GM23248 (cell line): Measurements from ENCODE around the gene DCAF16. TPM values are rescaled to one million over a fixed set of nuclear protein-coding genes. Genes with fewer than 3 reads are reported as not detected.

Experiments used
- DNase-seq: peaks from one replicate; pipeline ENCODE4 v3.0.0-alpha.2; 2015
- H2AFZ ChIP-seq: fragments of 200-600 bp; sonication (generic); 2 replicates; pipeline ENCODE4 v1.6.1; 2016; ENCODE audit warnings: antibody characterized with exemption
- H3F3A ChIP-seq: fragments of 200-600 bp; sonication (generic); 2 replicates; pipeline ENCODE4 v1.6.1; 2016; ENCODE audit warnings: mild to moderate bottlenecking, antibody characterized with exemption, mixed run types; ENCODE audit not compliant: insufficient read depth
- H3K27ac ChIP-seq: fragments of 200-600 bp; sonication (generic); 2 replicates; pipeline ENCODE4 v1.5.1; 2016; ENCODE audit warnings: mild to moderate bottlenecking
- H3K27me3 ChIP-seq: fragments of 200-600 bp; sonication (generic); replicated peaks from 2 replicates; pipeline ENCODE4 v1.6.1; 2016; ENCODE audit warnings: mild to moderate bottlenecking; ENCODE audit not compliant: insufficient read depth
- H3K36me3 ChIP-seq: fragments of 200-600 bp; sonication (generic); 2 replicates; pipeline ENCODE4 v1.6.1; 2016; ENCODE audit warnings: low read depth, mild to moderate bottlenecking
- H3K4me1 ChIP-seq: fragments of 200-600 bp; sonication (generic); 2 replicates; pipeline ENCODE4 v1.6.1; 2016; ENCODE audit warnings: mild to moderate bottlenecking; ENCODE audit not compliant: insufficient read depth
- H3K4me2 ChIP-seq: fragments of 200-600 bp; sonication (generic); one replicate; pipeline ENCODE4 v1.6.1; 2016; ENCODE audit warnings: mild to moderate bottlenecking; ENCODE audit not compliant: unreplicated experiment
- H3K4me3 ChIP-seq: fragments of 200-600 bp; sonication (generic); 2 replicates; pipeline ENCODE4 v1.5.1; 2016; ENCODE audit warnings: mild to moderate bottlenecking
- H3K79me2 ChIP-seq: fragments of 200-600 bp; sonication (generic); 2 replicates; pipeline ENCODE4 v1.6.1; 2016; ENCODE audit warnings: mild to moderate bottlenecking; ENCODE audit not compliant: insufficient read depth
- H3K9ac ChIP-seq: fragments of 200-600 bp; sonication (generic); 2 replicates; pipeline ENCODE4 v1.6.1; 2016; ENCODE audit warnings: mild to moderate bottlenecking
- H3K9me2 ChIP-seq: fragments of 200-600 bp; sonication (generic); 2 replicates; pipeline ENCODE4 v1.6.1; 2016; ENCODE audit warnings: mixed run types, mild to moderate bottlenecking, moderate library complexity; ENCODE audit not compliant: insufficient read depth
- H3K9me3 ChIP-seq: fragments of 200-600 bp; sonication (generic); one replicate; pipeline ENCODE4 v1.6.1; 2017; ENCODE audit warnings: low read depth
- H4K20me1 ChIP-seq: fragments of 200-600 bp; sonication (generic); 2 replicates; pipeline ENCODE4 v1.6.0; 2016; ENCODE audit not compliant: insufficient read depth
- EZH2 ChIP-seq: fragments of 200-600 bp; sonication (generic); IDR thresholded peaks from 2 replicates; pipeline ENCODE4 v1.6.1; 2018; ENCODE audit warnings: antibody characterized with exemption, mild to moderate bottlenecking; ENCODE audit not compliant: insufficient read depth, poor library complexity, severe bottlenecking
- EZH2phosphoT487 ChIP-seq: fragments of 200-600 bp; sonication (generic); IDR thresholded peaks from 2 replicates; pipeline ENCODE4 v1.6.1; 2018; ENCODE audit warnings: antibody characterized with exemption, moderate library complexity, mild to moderate bottlenecking, low read depth; ENCODE audit not compliant: insufficient read depth
- WGBS, 2 experiments: methylation state at CpG; one replicate each; pipeline ENCODE4 v1.1.6; 2015 to 2017; ENCODE audit warnings: low lambda C conversion rate in 2 of 2, low coverage in 1 of 2; ENCODE audit errors: missing lambda C conversion rate in 2 of 2; 5-methylcytosine and 5-hydroxymethylcytosine counted together
- in situ Hi-C: fragments of 300-500 bp; cut with MboI; formaldehyde crosslinking; loops from 2 replicates; pipeline ENCODE4 v1.15.0; 2020
- polyA plus RNA-seq: library from polyadenylated mRNA; unstranded; fragments of >200 nt; fragmentation: Nextera tagmentation; extraction: Ambion mirVana; gene quantifications from 2 replicates; pipeline ENCODE4 v1.2.1, GENCODE V29; 2016
- total RNA-seq: library from RNA; depleted of rRNA; stranded (reverse); fragments of >200 nt; shearing (Covaris generic); gene quantifications from 2 replicates; pipeline ENCODE4 v1.2.3, GENCODE V29; 2014

DCAF16 gene
- total and polyA plus RNA-seq, 2 experiments from 2014 or later, result 11.8 to 24.4 TPM

GRCh38 chr4:17814140-17814539, 3.6 kb upstream of the DCAF16 start:
- in situ Hi-C loops, result loop anchor here (25.0 kb wide), 1 partner anchor 252 kb away; no protein-coding TSS in a partner anchor
- 82 to 83% methylated on average over 3 of the region's 3 CpGs for WGBS, 2 experiments
- peaks cover 32% of the 10 kb centered on the region for H3K4me1 ChIP-seq
- peak overlapping the region; percentile 22; the same call in 1 of the 2 replicates for H3K4me3 ChIP-seq
- H4K20me1 ChIP-seq, result no peaks in the 10 kb centered on the region; the same call in 1 of the 2 replicates
- H3K4me2 ChIP-seq, result peak overlapping the region; percentile 97
- no peaks in the 10 kb centered on the region for H3K9me2 ChIP-seq
- peaks cover 11% of the 10 kb centered on the region; the same call in 1 of the 2 replicates for H3F3A ChIP-seq
- H3K9me3 ChIP-seq, result no peaks in the 10 kb centered on the region
- H3K9ac ChIP-seq, result peak overlapping the region; percentile 84; the same call in 1 of the 2 replicates
- peak; percentile 62 for DNase-seq
- H3K27me3 ChIP-seq, result no peaks in the 10 kb centered on the region
- peaks cover 5% of the 10 kb centered on the region; the same call in 1 of the 2 replicates for H3K36me3 ChIP-seq
- peaks cover 93% of the 10 kb centered on the region for H3K79me2 ChIP-seq
- TF ChIP-seq EZH2 (no peak), EZH2phosphoT487 (no peak)
- peak overlapping the region; percentile 95 for H2AFZ ChIP-seq
- H3K27ac ChIP-seq, result peak overlapping the region; percentile 28

- DNase-seq, result peak; percentile 39
- Histone ChIP-seq H3K27ac (0 out of 2 replicates have a peak overlapping the region, but pooled peaks have one; percentile 29), H3K27me3 (no peaks in the 10 kb centered on the region), H3K9me2 (no peaks in the 10 kb centered on the region), H2AFZ (peak overlapping the region; percentile 95), H3F3A (peaks cover 12% of the 10 kb centered on the region; the same call in 1 of the 2 replicates), H3K79me2 (peaks cover 93% of the 10 kb centered on the region), H3K4me2 (peak overlapping the region; percentile 97), H3K4me1 (peaks cover 45% of the 10 kb centered on the region), H3K36me3 (peaks cover 4% of the 10 kb centered on the region; the same call in 1 of the 2 replicates), H3K9me3 (no peaks in the 10 kb centered on the region), H3K4me3 (peak overlapping the region; percentile 97), H4K20me1 (no peaks in the 10 kb centered on the region; the same call in 1 of the 2 replicates), H3K9ac (peak overlapping the region; percentile 84)
- WGBS, 2 experiments, result 63 to 65% methylated on average over 3 of the region's 3 CpGs
- in situ Hi-C loops, result loop anchor here (25.0 kb wide), 1 partner anchor 250 kb away; no protein-coding TSS in a partner anchor
- TF ChIP-seq EZH2 (no peak), EZH2phosphoT487 (no peak)
These were observed 2.2 kb upstream of the DCAF16 start for GRCh38 chr4:17812801-17813200.

GRCh38 chr4:17812125-17812524, 1.6 kb upstream of the DCAF16 start:
- in situ Hi-C loops, result loop anchor here (25.0 kb wide), 1 partner anchor 250 kb away; no protein-coding TSS in a partner anchor
- Histone ChIP-seq H3K9ac (peak overlapping the region; percentile 84), H3K9me3 (no peaks in the 10 kb centered on the region), H2AFZ (peak overlapping the region; percentile 95), H4K20me1 (peaks cover 1% of the 10 kb centered on the region; the same call in 1 of the 2 replicates), H3K79me2 (peaks cover 93% of the 10 kb centered on the region), H3K4me3 (peak overlapping the region; percentile 97), H3K4me1 (peaks cover 52% of the 10 kb centered on the region), H3K4me2 (peak overlapping the region; percentile 97), H3K27me3 (no peaks in the 10 kb centered on the region), H3K36me3 (peaks cover 4% of the 10 kb centered on the region; the same call in 1 of the 2 replicates), H3F3A (peaks cover 12% of the 10 kb centered on the region; the same call in 1 of the 2 replicates), H3K27ac (peak overlapping the region; percentile 29; the same call in 1 of the 2 replicates), H3K9me2 (no peaks in the 10 kb centered on the region)
- no peak for DNase-seq
- TF ChIP-seq EZH2phosphoT487, result no peak
- WGBS, 2 experiments, result 14 to 19% methylated on average over 3 of the region's 3 CpGs

GRCh38 chr4:17811078-17811603, 584 bp upstream of the DCAF16 start:
- no peaks in the 10 kb centered on the region for H3K9me2 ChIP-seq
- H4K20me1 ChIP-seq, result peaks cover 10% of the 10 kb centered on the region; the same call in 1 of the 2 replicates
- peaks cover 61% of the 10 kb centered on the region for H3K4me1 ChIP-seq
- H3K4me2 ChIP-seq, result peak overlapping the region; percentile 97
- peak overlapping the region; percentile 95 for H2AFZ ChIP-seq
- peaks cover 12% of the 10 kb centered on the region; the same call in 1 of the 2 replicates for H3F3A ChIP-seq
- peak overlapping the region; percentile 97 for H3K4me3 ChIP-seq
- DNase-seq, result peak; percentile 75
- no peaks in the 10 kb centered on the region for H3K27me3 ChIP-seq
- H3K9me3 ChIP-seq, result no peaks in the 10 kb centered on the region
- H3K27ac ChIP-seq, result peak overlapping the region; percentile 29
- in situ Hi-C loops, result loop anchor here (25.0 kb wide), 1 partner anchor 249 kb away; no protein-coding TSS in a partner anchor
- no peak for TF ChIP-seq EZH2phosphoT487
- TF ChIP-seq EZH2, result no peak
- peak overlapping the region; percentile 84 for H3K9ac ChIP-seq
- H3K36me3 ChIP-seq, result peaks cover 4% of the 10 kb centered on the region; the same call in 1 of the 2 replicates
- 1 to 2% methylated on average over 33 to 46 of the region's 48 CpGs for WGBS, 2 experiments
- H3K79me2 ChIP-seq, result peaks cover 93% of the 10 kb centered on the region
